ENCODE measurements around the gene COMMD3.
"Not testable (repeated sequence)": the region's sequence is repeated elsewhere in the genome, so short reads cannot be mapped to it uniquely, and the experiment has no call there.

Gene COMMD3

DNA sequence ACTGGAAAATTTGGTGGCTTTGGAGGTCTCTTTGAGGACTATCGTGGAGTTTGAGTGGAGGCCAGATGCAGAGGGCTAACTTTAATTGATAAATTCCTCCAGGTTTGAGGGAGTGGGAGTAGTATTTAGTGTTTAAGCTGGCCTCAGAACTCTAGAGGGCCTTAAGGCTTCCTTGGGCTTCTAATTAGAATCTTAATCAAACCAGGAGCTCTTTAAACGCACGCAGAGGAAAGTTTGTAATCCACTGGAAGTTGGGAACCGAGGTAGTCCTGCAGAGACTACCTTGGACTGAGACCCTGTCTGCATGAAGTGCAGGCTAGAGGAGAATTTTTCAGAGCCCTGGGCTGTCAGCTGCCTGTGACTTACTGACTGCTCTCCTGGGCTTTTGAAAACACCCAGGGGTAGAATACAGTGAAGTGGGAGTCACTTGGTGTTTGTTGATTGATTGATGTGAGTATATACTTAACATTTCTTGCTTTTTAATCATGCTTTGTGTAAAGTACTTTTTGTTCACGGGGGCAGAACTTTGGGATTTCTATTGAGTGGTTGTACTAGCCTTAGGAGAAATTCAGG, 35.0 kb downstream of the COMMD3 start:
- no peak overlapping the region for H3K4me3 ChIP-seq (ENCODE audit: low read depth, low read length)
- no peak for TF ChIP-seq CTCF (IDR thresholded peaks at IDR 0.05; ENCODE audit: borderline replicate concordance, insufficient read depth, low read depth, low read length)

- no peak overlapping the region for H3K4me3 ChIP-seq (ENCODE audit: low read depth, low read length)
- no peak for TF ChIP-seq CTCF (IDR thresholded peaks at IDR 0.05; ENCODE audit: borderline replicate concordance, insufficient read depth, low read depth, low read length)
These were observed 40.2 kb downstream of the COMMD3 start for GRCh38 chr10:22356324-22356873.

DNA sequence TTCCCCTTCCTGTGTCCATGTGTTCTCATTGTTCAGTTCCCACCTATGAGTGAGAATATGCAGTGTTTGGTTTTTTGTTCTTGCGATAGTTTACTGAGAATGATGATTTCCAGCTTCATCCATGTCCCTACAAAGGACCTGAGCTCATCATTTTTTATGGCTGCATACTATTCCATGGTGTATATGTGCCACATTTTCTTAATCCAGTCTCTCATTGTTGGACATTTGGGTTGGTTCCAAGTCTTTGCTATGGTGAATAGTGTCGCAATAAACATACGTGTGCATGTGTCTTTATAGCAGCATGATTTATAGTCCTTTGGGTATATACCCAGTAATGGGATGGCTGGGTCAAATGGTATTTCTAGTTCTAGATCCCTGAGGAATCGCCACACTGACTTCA, 41.6 kb downstream of the COMMD3 start:
- H3K4me3 ChIP-seq (ENCODE audit: low read depth, low read length) = not testable (repeated sequence)

- H3K4me3 ChIP-seq (ENCODE audit: low read depth, low read length) = no peak overlapping the region
- no peak for TF ChIP-seq CTCF (IDR thresholded peaks at IDR 0.05; ENCODE audit: borderline replicate concordance, insufficient read depth, low read depth, low read length)
These were observed 47.1 kb downstream of the COMMD3 start for GRCh38 chr10:22363305-22363704.

DNA sequence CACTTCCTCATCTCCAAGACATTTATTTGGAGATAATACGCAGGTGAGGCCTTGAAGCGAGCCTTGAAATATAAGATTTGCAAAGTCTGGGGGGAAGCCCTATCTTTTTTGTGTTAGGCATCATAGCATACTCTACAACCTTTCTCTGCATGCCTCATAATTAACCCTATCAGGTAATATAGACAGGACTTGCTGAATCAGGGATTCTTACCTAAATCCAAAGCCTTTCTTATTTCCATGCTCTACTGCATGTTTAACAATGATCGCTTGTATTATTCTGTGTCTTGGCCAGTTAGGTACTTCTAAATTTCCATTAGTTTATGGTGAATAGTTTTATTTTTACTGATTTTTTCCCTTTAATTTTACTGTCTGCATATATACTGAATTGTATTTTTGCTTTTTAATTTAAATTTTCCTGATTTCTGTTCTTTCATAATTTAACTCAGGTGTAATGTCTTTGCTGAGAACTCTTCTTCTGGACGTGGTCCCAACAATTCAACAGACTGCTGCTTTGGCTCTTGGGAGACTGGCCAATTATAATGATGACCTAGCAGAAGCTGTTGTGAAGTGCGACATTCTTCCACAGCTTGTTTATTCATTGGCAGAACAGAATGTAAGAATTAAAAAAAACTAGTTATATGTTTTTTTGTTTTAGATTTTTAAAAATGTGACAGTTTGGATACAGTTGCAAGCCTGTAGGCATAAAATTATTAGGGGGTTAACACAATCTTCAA, 48.4 kb downstream of the COMMD3 start:
- TF ChIP-seq CTCF (IDR thresholded peaks at IDR 0.05; ENCODE audit: borderline replicate concordance, insufficient read depth, low read depth, low read length) = no peak
- no peak overlapping the region for H3K4me3 ChIP-seq (ENCODE audit: low read depth, low read length)

GRCh38 chr10:22365233-22365632, 49.0 kb downstream of the COMMD3 start:
- H3K4me3 ChIP-seq (ENCODE audit: low read depth, low read length) = no peak overlapping the region
- no peak for TF ChIP-seq CTCF (IDR thresholded peaks at IDR 0.05; ENCODE audit: borderline replicate concordance, insufficient read depth, low read depth, low read length)

GRCh38 chr10:22365644-22366434, 49.7 kb downstream of the COMMD3 start:
- no peak overlapping the region for H3K4me3 ChIP-seq (ENCODE audit: low read depth, low read length)
- no peak for TF ChIP-seq CTCF (IDR thresholded peaks at IDR 0.05; ENCODE audit: borderline replicate concordance, insufficient read depth, low read depth, low read length)

All from GM12875 (cell line).